ENCODE data around the gene KIAA1549. TPM values are rescaled to one million over a fixed set of nuclear protein-coding genes. Genes with fewer than 3 reads are reported as not detected.

The KIAA1549 gene
- total and polyA plus RNA-seq, 9 of the 15 experiments (the other 6 are each of a cell fraction or from before 2014, with no cell fraction given) = 0.01 to 0.29 (median 0.07) TPM

GRCh38 chr7:138872576-138872975, 108.6 kb downstream of the KIAA1549 start:
- no peak overlapping the region for H3K9ac ChIP-seq (ENCODE audit: insufficient read depth in 1 of 2, low read depth in 2 of 2, low read length in 2 of 2)
- TF ChIP-seq CBFA2T3 (IDR thresholded peaks at IDR 0.05) (no peak), LARP7 (IDR thresholded peaks at IDR 0.05) (no peak), SMARCA4 (IDR thresholded peaks at IDR 0.05) (no peak), MED1 (CRISPR knock-in tag; IDR thresholded peaks at IDR 0.05; ENCODE audit: borderline replicate concordance) (no peak)
- BruUV-seq (replicated peaks) = no TSS peak
- no peak for FAIRE-seq
- ChIA-PET CTCF (ENCODE audit: low intra/inter-chr PET ratio) (no interaction called here), POLR2A (no interaction called here)
- no peak overlapping the region for H3K4me3 ChIP-seq
- WGBS (ENCODE audit: insufficient coverage, low coverage, missing lambda C conversion rate) = 7% methylated on average over 4 of the region's 4 CpGs
- no peak overlapping the region for H3K27ac ChIP-seq (ENCODE audit: extremely low read depth, low read depth, low read length)
- H3K79me2 ChIP-seq (ENCODE audit: control insufficient read depth, insufficient read depth, low read length) = no peaks in the 10 kb centered on the region
- peaks cover 3 to 18% of the 10 kb centered on the region in 2 experiments; a peak in 4 of 5 replicates for H3K4me1 ChIP-seq (replicated peaks in 1 of 2; ENCODE audit: control insufficient read depth in 2 of 2, insufficient read depth in 2 of 2, low read length in 2 of 2)
- DNase-seq (ENCODE audit: extremely low read depth in 1 of 4, low spot score in 3 of 4) = no peak
- H4K20me1 ChIP-seq (replicated peaks; ENCODE audit: control insufficient read depth, insufficient read depth, low read length) = no peaks in the 10 kb centered on the region
- H3K9me3 ChIP-seq (replicated peaks; ENCODE audit: control insufficient read depth, insufficient read depth, low read depth, low read length) = no peaks in the 10 kb centered on the region
- intact Hi-C loops (cut with micrococcal nuclease) = no loop called here
- no peak overlapping the region for H3K4me2 ChIP-seq (ENCODE audit: insufficient read depth, low read length)
- ATAC-seq = no peak
- H3K9me1 ChIP-seq (ENCODE audit: control insufficient read depth, insufficient read depth, low read length) = no peaks in the 10 kb centered on the region
- in situ Hi-C loops (cut with MboI) = no loop called here
- peaks cover 36 to 63% of the 10 kb centered on the region in 2 experiments for H3K27me3 ChIP-seq (ENCODE audit: control insufficient read depth in 2 of 2, insufficient read depth in 2 of 2, low read length in 2 of 2)
- no peaks in the 10 kb centered on the region for H3K36me3 ChIP-seq (ENCODE audit: control insufficient read depth, insufficient read depth, low read length)
- H2AFZ ChIP-seq (ENCODE audit: low read depth, low read length) = no peak overlapping the region

- no TSS peak for BruUV-seq (replicated peaks)
- H3K27ac ChIP-seq (ENCODE audit: extremely low read depth, low read depth, low read length) = no peak overlapping the region
- intact Hi-C loops (cut with micrococcal nuclease) (no loop called here), in situ Hi-C loops (cut with MboI) (no loop called here)
- WGBS (ENCODE audit: insufficient coverage, low coverage, missing lambda C conversion rate) = 33% methylated on average over 5 of the region's 5 CpGs
- no peak for DNase-seq (ENCODE audit: extremely low read depth in 1 of 4, low spot score in 3 of 4)
- H2AFZ ChIP-seq (ENCODE audit: low read depth, low read length) = peak overlapping the region; percentile 57; the same call in 1 of the 2 replicates
- H4K20me1 ChIP-seq (replicated peaks; ENCODE audit: control insufficient read depth, insufficient read depth, low read length) = no peaks in the 10 kb centered on the region
- no peaks in the 10 kb centered on the region for H3K9me3 ChIP-seq (replicated peaks; ENCODE audit: control insufficient read depth, insufficient read depth, low read depth, low read length)
- ATAC-seq = no peak
- H3K4me3 ChIP-seq = no peak overlapping the region
- TF ChIP-seq CTCF (IDR thresholded peaks at IDR 0.05 in 2 of 3, conservative IDR thresholded peaks at IDR 0.05 in 1 of 3; ENCODE audit: insufficient read depth in 2 of 3, low read depth in 1 of 3, low read length in 3 of 3) (0 out of 6 replicates have a peak, but pooled peaks of 1 of the 3 experiments have one; percentile 1), KAT7 (CRISPR knock-in tag; IDR thresholded peaks at IDR 0.05; ENCODE audit: borderline replicate concordance) (no peak), ZNF583 (CRISPR knock-in tag; IDR thresholded peaks at IDR 0.05) (peak; percentile 82; the same call in 1 of the 2 replicates), ZNF197 (CRISPR knock-in tag; IDR thresholded peaks at IDR 0.05; ENCODE audit: low read depth) (no peak)
- H3K4me2 ChIP-seq (ENCODE audit: insufficient read depth, low read length) = no peak overlapping the region
- ChIA-PET CTCF (ENCODE audit: low intra/inter-chr PET ratio) (no interaction called here), POLR2A (interaction anchor here (0.6 kb wide), 1 partner anchor 91 kb away, joined by 3 read pairs; no protein-coding TSS in a partner anchor)
- H3K9me1 ChIP-seq (ENCODE audit: control insufficient read depth, insufficient read depth, low read length) = no peaks in the 10 kb centered on the region
- peaks cover 3 to 18% of the 10 kb centered on the region in 2 experiments; a peak in 4 of 5 replicates for H3K4me1 ChIP-seq (replicated peaks in 1 of 2; ENCODE audit: control insufficient read depth in 2 of 2, insufficient read depth in 2 of 2, low read length in 2 of 2)
- no peaks in the 10 kb centered on the region for H3K36me3 ChIP-seq (ENCODE audit: control insufficient read depth, insufficient read depth, low read length)
- H3K79me2 ChIP-seq (ENCODE audit: control insufficient read depth, insufficient read depth, low read length) = no peaks in the 10 kb centered on the region
- no peak for FAIRE-seq
- peaks cover 38 to 66% of the 10 kb centered on the region in 2 experiments for H3K27me3 ChIP-seq (ENCODE audit: control insufficient read depth in 2 of 2, insufficient read depth in 2 of 2, low read length in 2 of 2)
- H3K9ac ChIP-seq (ENCODE audit: insufficient read depth in 1 of 2, low read depth in 2 of 2, low read length in 2 of 2) = no peak overlapping the region
These were observed 109.4 kb downstream of the KIAA1549 start for GRCh38 chr7:138871814-138872090.
